Activated CD8-positive, alpha-beta T cell treated with anti-CD3 and anti-CD28 coated beads for 36 hours (primary cell): Measurements from ENCODE around the gene ANXA6. TPM values are rescaled to one million over a fixed set of nuclear protein-coding genes. Genes with fewer than 3 reads are reported as not detected.

Experiments
- ATAC-seq: fragments of 200-7000 bp; cut with Tn5 transposase; one replicate; pipeline ENCODE4 v1.10.0; 2021; ENCODE audit warnings: mild to moderate bottlenecking, moderate library complexity
- CTCF ChIA-PET: fragments of 350-600 bp; sonication (Branson Sonifier 250); formaldehyde crosslinking; loops from one replicate; lab custom pipeline; 2021; ENCODE audit warnings: antibody characterized with exemption; lab: Charles Lee
- POLR2A ChIA-PET: fragments of 350-600 bp; sonication (Branson Sonifier 250); formaldehyde crosslinking; loops from one replicate; lab custom pipeline; 2021; ENCODE audit warnings: antibody characterized with exemption; lab: Charles Lee
- DNase-seq: peaks from one replicate; pipeline ENCODE4 v3.0.0-alpha.2; 2020
- H3K27ac Mint-ChIP-seq: one replicate; pipeline ENCODE4 v1.8.0; 2021; ENCODE audit warnings: mild to moderate bottlenecking, mixed read lengths
- H3K27me3 Mint-ChIP-seq: one replicate; pipeline ENCODE4 v1.8.0; 2021; ENCODE audit warnings: mixed read lengths
- H3K36me3 Mint-ChIP-seq: one replicate; pipeline ENCODE4 v1.8.0; 2021; ENCODE audit warnings: low read depth, mixed read lengths
- H3K4me1 Mint-ChIP-seq: one replicate; pipeline ENCODE4 v1.8.0; 2021; ENCODE audit warnings: low read depth, mixed read lengths
- H3K4me3 Mint-ChIP-seq: one replicate; pipeline ENCODE4 v1.8.0; 2021; ENCODE audit warnings: mild to moderate bottlenecking, moderate library complexity, mixed read lengths
- H3K9me3 Mint-ChIP-seq: one replicate; pipeline ENCODE4 v1.8.0; 2021; ENCODE audit warnings: mixed read lengths
- intact Hi-C: fragments of 100-400 bp; cut with micrococcal nuclease; formaldehyde crosslinking; loops from one replicate; pipeline ENCODE4 v1.10.0; 2022
- total RNA-seq, 2 experiments: library from RNA; stranded (reverse); gene quantifications; one replicate each; pipeline ENCODE4 v1.2.3, GENCODE V29; 2021
- TF ChIP-seq, protein P1 (sequence below): fragments of 200-600 bp; IDR thresholded peaks from one replicate; pipeline ENCODE4 v1.8.0; 2022; ENCODE audit warnings: antibody characterized with exemption, mild to moderate bottlenecking

Gene ANXA6
- total RNA-seq, 2 experiments from 2014 or later: 328 to 336 TPM

GRCh38 chr5:151151793-151152192 lies 5.8 kb downstream of the ANXA6 start:
- CTCF ChIA-PET: interaction anchor here (3.0 to 8.3 kb wide), 4 partner anchors 13 to 36 kb away, joined by 12 to 114 read pairs (median 56); no protein-coding TSS in a partner anchor
- Mint-ChIP-seq H3K36me3 (peaks cover 60% of the 10 kb centered on the region), H3K9me3 (no peaks in the 10 kb centered on the region)

GRCh38 chr5:151151263-151151660 lies 6.3 kb downstream of the ANXA6 start:
- Mint-ChIP-seq H3K4me1 (peaks cover 86% of the 10 kb centered on the region), H3K4me3 (peak overlapping the region; percentile 49), H3K36me3 (peaks cover 61% of the 10 kb centered on the region), H3K9me3 (no peaks in the 10 kb centered on the region), H3K27ac (peak overlapping the region; percentile 89), H3K27me3 (no peaks in the 10 kb centered on the region)
- CTCF ChIA-PET: interaction anchor here (1.1 to 8.3 kb wide), 6 partner anchors 10 to 87 kb away, joined by 5 to 114 read pairs (median 32); no protein-coding TSS in a partner anchor
- DNase-seq (peak; percentile 26), ATAC-seq (no peak)
- intact Hi-C loops: loop anchor here (5.0 kb wide), 1 partner anchor 69 kb away; the partner anchor contains the start of gene TNIP1
- TF ChIP-seq, protein P1, sequence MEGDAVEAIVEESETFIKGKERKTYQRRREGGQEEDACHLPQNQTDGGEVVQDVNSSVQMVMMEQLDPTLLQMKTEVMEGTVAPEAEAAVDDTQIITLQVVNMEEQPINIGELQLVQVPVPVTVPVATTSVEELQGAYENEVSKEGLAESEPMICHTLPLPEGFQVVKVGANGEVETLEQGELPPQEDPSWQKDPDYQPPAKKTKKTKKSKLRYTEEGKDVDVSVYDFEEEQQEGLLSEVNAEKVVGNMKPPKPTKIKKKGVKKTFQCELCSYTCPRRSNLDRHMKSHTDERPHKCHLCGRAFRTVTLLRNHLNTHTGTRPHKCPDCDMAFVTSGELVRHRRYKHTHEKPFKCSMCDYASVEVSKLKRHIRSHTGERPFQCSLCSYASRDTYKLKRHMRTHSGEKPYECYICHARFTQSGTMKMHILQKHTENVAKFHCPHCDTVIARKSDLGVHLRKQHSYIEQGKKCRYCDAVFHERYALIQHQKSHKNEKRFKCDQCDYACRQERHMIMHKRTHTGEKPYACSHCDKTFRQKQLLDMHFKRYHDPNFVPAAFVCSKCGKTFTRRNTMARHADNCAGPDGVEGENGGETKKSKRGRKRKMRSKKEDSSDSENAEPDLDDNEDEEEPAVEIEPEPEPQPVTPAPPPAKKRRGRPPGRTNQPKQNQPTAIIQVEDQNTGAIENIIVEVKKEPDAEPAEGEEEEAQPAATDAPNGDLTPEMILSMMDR: no peak
- POLR2A ChIA-PET: interaction anchor here (0.6 to 5.0 kb wide), 3 partner anchors 10 to 50 kb away, joined by 3 to 36 read pairs (median 9); no protein-coding TSS in a partner anchor

More at GRCh38 chr5:151151793-151152192, 5.8 kb downstream of the ANXA6 start:
- H3K27ac Mint-ChIP-seq: peak overlapping the region; percentile 89
- H3K4me1 Mint-ChIP-seq: peaks cover 82% of the 10 kb centered on the region
- ATAC-seq (peak; percentile 42), DNase-seq (peak; percentile 83)
- no peaks in the 10 kb centered on the region for H3K27me3 Mint-ChIP-seq
- intact Hi-C loops: loop anchor here (5.0 kb wide), 1 partner anchor 69 kb away; the partner anchor contains the start of gene TNIP1
- POLR2A ChIA-PET: interaction anchor here (1.3 to 5.0 kb wide), 3 partner anchors 11 to 62 kb away, joined by 4 to 36 read pairs (median 6); no protein-coding TSS in a partner anchor
- H3K4me3 Mint-ChIP-seq: peak overlapping the region; percentile 49
- TF ChIP-seq, protein P1: no peak

GRCh38 chr5:151150471-151151262 lies 6.9 kb downstream of the ANXA6 start:
- H3K27ac Mint-ChIP-seq: peak overlapping the region; percentile 89
- TF ChIP-seq, protein P1: no peak

GRCh38 chr5:151148583-151148982 lies 9.0 kb downstream of the ANXA6 start:
- TF ChIP-seq, protein P1: no peak
- Mint-ChIP-seq H3K4me1 (peaks cover 96% of the 10 kb centered on the region), H3K27me3 (no peaks in the 10 kb centered on the region), H3K9me3 (no peaks in the 10 kb centered on the region), H3K36me3 (peaks cover 65% of the 10 kb centered on the region), H3K27ac (peak overlapping the region; percentile 85), H3K4me3 (no peak overlapping the region)
- ChIA-PET CTCF (interaction anchor here (1.1 to 8.3 kb wide), 5 partner anchors 10 to 99 kb away, joined by 3 to 114 read pairs (median 55); no protein-coding TSS in a partner anchor), POLR2A (interaction anchor here (0.6 to 5.0 kb wide), 4 partner anchors 7 to 102 kb away, joined by 3 to 36 read pairs (median 4); partner anchors contain the start of gene ANXA6)
- DNase-seq (peak; percentile 39), ATAC-seq (no peak)
- intact Hi-C loops: no loop called here

More at GRCh38 chr5:151150471-151151262, 6.9 kb downstream of the ANXA6 start:
- peaks cover 59% of the 10 kb centered on the region for H3K36me3 Mint-ChIP-seq
- H3K4me1 Mint-ChIP-seq: peaks cover 92% of the 10 kb centered on the region
- CTCF ChIA-PET: interaction anchor here (1.0 to 8.3 kb wide), 9 partner anchors 11 to 148 kb away, joined by 3 to 114 read pairs (median 6); no protein-coding TSS in a partner anchor
- intact Hi-C loops: loop anchor here (5.0 kb wide), 1 partner anchor 68 kb away; the partner anchor contains the start of gene TNIP1
- no peaks in the 10 kb centered on the region for H3K9me3 Mint-ChIP-seq
- ATAC-seq (peak; percentile 63), DNase-seq (peak; percentile 90)
- H3K4me3 Mint-ChIP-seq: peak overlapping the region; percentile 49
- POLR2A ChIA-PET: interaction anchor here (0.6 to 5.0 kb wide), 4 partner anchors 10 to 50 kb away, joined by 3 to 36 read pairs (median 6); no protein-coding TSS in a partner anchor
- H3K27me3 Mint-ChIP-seq: no peaks in the 10 kb centered on the region
